SK-N-SH (cell line): ENCODE measurements around the gene CEP120. TPM values are rescaled to one million over a fixed set of nuclear protein-coding genes. Genes with fewer than 3 reads are reported as not detected.

Experiments used
- CTCF ChIA-PET: fragments of 300-600, 350-600 bp; formaldehyde crosslinking; extraction: SDS; loops from one replicate; lab custom pipeline; 2021; lab: Yijun Ruan, JAX
- POLR2A ChIA-PET: fragments of 350-600 bp; sonication (Branson Sonifier 250); formaldehyde crosslinking; extraction: SDS; loops from one replicate; lab custom pipeline; 2020; ENCODE audit warnings: antibody characterized with exemption, inconsistent platforms; lab: Yijun Ruan, JAX
- DNase-seq: peaks from one replicate; pipeline ENCODE4 v3.0.0; 2012
- H2AFZ ChIP-seq: fragments of 200-600 bp; sonication (generic); 2 replicates; pipeline ENCODE4 v1.8.1; 2016; ENCODE audit warnings: antibody characterized with exemption, mild to moderate bottlenecking, low read depth
- H3F3A ChIP-seq: fragments of 200-600 bp; sonication (generic); replicated peaks from 2 replicates; pipeline ENCODE3; 2016; ENCODE audit warnings: antibody characterized with exemption, mild to moderate bottlenecking; ENCODE audit not compliant: insufficient read depth
- H3K27ac ChIP-seq, 2 experiments: fragments of 200-500 bp in 1 of 2; fragments of 200-600 bp in 1 of 2; sonication (Bioruptor generic) in 1 of 2; sonication (generic), shearing (Covaris generic) in 1 of 2; 2 replicates each; pipeline versions ENCODE4 v1.5.1 to v1.6.1; 2014 to 2016; ENCODE audit warnings: low read depth in 2 of 2, inconsistent platforms in 1 of 2, low read length in 1 of 2, mild to moderate bottlenecking in 1 of 2, mixed read lengths in 1 of 2
- H3K27me3 ChIP-seq: fragments of 200-600 bp; sonication (generic), shearing (Covaris generic); 2 replicates; pipeline ENCODE4 v1.6.1; 2016; ENCODE audit warnings: mixed run types; ENCODE audit not compliant: insufficient read depth
- H3K36me3 ChIP-seq, 2 experiments: fragments of 200-500 bp in 1 of 2; fragments of 200-600 bp in 1 of 2; sonication (Bioruptor generic) in 1 of 2; sonication (generic) in 1 of 2; replicated peaks in 1 of 2; 2 replicates each; pipeline versions ENCODE3 to v1.5.1; 2014 to 2016; ENCODE audit warnings: low read length in 1 of 2, mild to moderate bottlenecking in 1 of 2; ENCODE audit not compliant: insufficient read depth in 2 of 2, control insufficient read depth in 1 of 2
- H3K4me1 ChIP-seq, 2 experiments: fragments of 200-500 bp in 1 of 2; fragments of 200-600 bp in 1 of 2; sonication (Bioruptor generic) in 1 of 2; sonication (generic), shearing (Covaris generic) in 1 of 2; 2 replicates each; pipeline versions ENCODE4 v1.5.1 to v1.6.1; 2014 to 2016; ENCODE audit warnings: low read depth in 1 of 2, low read length in 1 of 2, mixed run types in 1 of 2; ENCODE audit not compliant: insufficient read depth in 2 of 2, control insufficient read depth in 1 of 2
- H3K4me2 ChIP-seq: fragments of 200-600 bp; sonication (generic), shearing (Covaris generic); 2 replicates; pipeline ENCODE4 v1.6.1; 2017; ENCODE audit warnings: mixed run types
- H3K4me3 ChIP-seq, 2 experiments: fragments of 200-500 bp in 1 of 2; fragments of 200-600 bp in 1 of 2; sonication (Bioruptor generic) in 1 of 2; sonication (generic), shearing (Covaris generic) in 1 of 2; 2 replicates each; pipeline versions ENCODE4 v1.5.1 to v1.8.1; 2014 to 2016; ENCODE audit warnings: low read depth in 2 of 2, inconsistent platforms in 1 of 2, low read length in 1 of 2, mild to moderate bottlenecking in 1 of 2, mixed read lengths in 1 of 2, moderate library complexity in 1 of 2
- H3K79me2 ChIP-seq: fragments of 200-600 bp; sonication (generic); 2 replicates; pipeline ENCODE4 v1.8.1; 2017; ENCODE audit warnings: mild to moderate bottlenecking; ENCODE audit not compliant: insufficient read depth
- H3K9ac ChIP-seq: fragments of 200-600 bp; sonication (generic); 2 replicates; pipeline ENCODE4 v1.6.1; 2017; ENCODE audit warnings: mixed run types
- H3K9me2 ChIP-seq: fragments of 200-600 bp; sonication (generic); 2 replicates; pipeline ENCODE4 v1.6.1; 2017; ENCODE audit warnings: mixed run types
- H3K9me3 ChIP-seq: fragments of 200-600 bp; sonication (generic); 2 replicates; pipeline ENCODE4 v1.6.1; 2017; ENCODE audit warnings: mixed run types, mild to moderate bottlenecking, moderate library complexity
- H4K20me1 ChIP-seq: fragments of 200-600 bp; sonication (generic); 2 replicates; pipeline ENCODE4 v1.6.1; 2017; ENCODE audit warnings: mild to moderate bottlenecking, mixed run types; ENCODE audit not compliant: insufficient read depth
- CHD2 ChIP-seq: fragments of 150-350 bp; IDR thresholded peaks from 2 replicates; pipeline ENCODE4 v1.6.1; 2018; ENCODE audit warnings: low read length; ENCODE audit not compliant: partially characterized antibody
- CTCF ChIP-seq: fragments of 200-600 bp; sonication (generic); IDR thresholded peaks from 2 replicates; pipeline ENCODE4 v1.6.1; 2017; ENCODE audit warnings: antibody characterized with exemption, mild to moderate bottlenecking, moderate library complexity
- EP300 ChIP-seq, 2 experiments: IDR thresholded peaks; 2 replicates each; pipeline versions ENCODE4 v1.4.0 to v1.6.1; 2012; ENCODE audit warnings: borderline replicate concordance in 1 of 2, low read depth in 1 of 2, low read length in 1 of 2
- EZH2phosphoT487 ChIP-seq: fragments of 200-600 bp; sonication (generic); IDR thresholded peaks from 2 replicates; pipeline ENCODE4 v1.6.1; 2017; ENCODE audit warnings: low read depth, mixed run types, mild to moderate bottlenecking, antibody characterized with exemption, moderate library complexity, borderline replicate concordance
- FOSL2 ChIP-seq: IDR thresholded peaks from 2 replicates; pipeline ENCODE4 v1.4.0; 2012; ENCODE audit warnings: low read depth, mild to moderate bottlenecking, moderate library complexity, borderline replicate concordance
- FOXJ3 ChIP-seq: sonication (generic); formaldehyde crosslinking; IDR thresholded peaks from 2 replicates; pipeline ENCODE4 v1.5.1; 2020; ENCODE audit warnings: mild to moderate bottlenecking, missing genetic modification reagents
- GATA2 ChIP-seq: sonication (generic); formaldehyde crosslinking; IDR thresholded peaks from 2 replicates; pipeline ENCODE4 v1.5.0; 2020; ENCODE audit warnings: mild to moderate bottlenecking, missing genetic modification reagents
- IRF3 ChIP-seq: fragments of 150-350 bp; IDR thresholded peaks from 2 replicates; pipeline ENCODE4 v1.6.1; 2016; ENCODE audit warnings: mild to moderate bottlenecking, low read depth, low read length
- MAX ChIP-seq: IDR thresholded peaks from 2 replicates; pipeline ENCODE4 v1.4.0; 2012; ENCODE audit warnings: low read depth
- NRF1 ChIP-seq: IDR thresholded peaks from 2 replicates; pipeline ENCODE4 v1.6.1; 2012; ENCODE audit warnings: low read depth, mild to moderate bottlenecking, low read length
- RCOR1 ChIP-seq: fragments of 150-350 bp; IDR thresholded peaks from 2 replicates; pipeline ENCODE4 v1.6.1; 2017; ENCODE audit warnings: antibody characterized with exemption, low read length
- SIN3A ChIP-seq: IDR thresholded peaks from 2 replicates; pipeline ENCODE4 v1.6.1; 2012; ENCODE audit warnings: low read depth, mild to moderate bottlenecking, low read length, moderate library complexity, borderline replicate concordance
- TAF1 ChIP-seq: IDR thresholded peaks from 2 replicates; pipeline ENCODE4 v1.6.1; 2012; ENCODE audit warnings: low read depth, mild to moderate bottlenecking, low read length, moderate library complexity, borderline replicate concordance
- TCF12 ChIP-seq: IDR thresholded peaks from 2 replicates; pipeline ENCODE4 v1.4.0; 2012
- TEAD4 ChIP-seq: IDR thresholded peaks from 2 replicates; pipeline ENCODE4 v1.4.0; 2012; ENCODE audit warnings: mild to moderate bottlenecking, borderline replicate concordance; ENCODE audit not compliant: insufficient read depth
- USF1 ChIP-seq: IDR thresholded peaks from 2 replicates; pipeline ENCODE4 v1.4.0; 2012; ENCODE audit warnings: low read depth, borderline replicate concordance
- YY1 ChIP-seq: IDR thresholded peaks from 2 replicates; pipeline ENCODE4 v1.4.0; 2012; ENCODE audit warnings: low read depth, mild to moderate bottlenecking
- WGBS: methylation state at CpG from one replicate; pipeline ENCODE4 v1.1.6; 2017; ENCODE audit warnings: low lambda C conversion rate; 5-methylcytosine and 5-hydroxymethylcytosine counted together
- polyA plus RNA-seq, 3 experiments: library from polyadenylated mRNA; depleted of rRNA; stranded (reverse); fragments of >200 nt; gene quantifications; 2 replicates each; pipeline ENCODE4 v1.2.3, GENCODE V29; 2012

Gene CEP120
- polyA plus RNA-seq, 1 of the 3 experiments (the other 2 are of a cell fraction) = 5.0 TPM

GRCh38 chr5:123425431-123425830 lies 2.2 kb upstream of the CEP120 start:
- no peak overlapping the region for H3K9ac ChIP-seq
- H4K20me1 ChIP-seq = no peaks in the 10 kb centered on the region
- H3K27ac ChIP-seq = no peak overlapping the region
- H3K79me2 ChIP-seq = peaks cover 22% of the 10 kb centered on the region
- 81% methylated on average over 4 of the region's 4 CpGs for WGBS
- peaks cover 11% of the 10 kb centered on the region in 2 experiments; a peak in 3 of 4 replicates for H3K4me1 ChIP-seq
- no peak for DNase-seq
- no peaks in the 10 kb centered on the region for H3K9me2 ChIP-seq
- CTCF ChIA-PET = interaction anchor here (1.3 kb wide), 1 partner anchor 9 kb away, joined by 3 read pairs; no protein-coding TSS in a partner anchor
- POLR2A ChIA-PET = no interaction called here
- no peaks in the 10 kb centered on the region for H3K27me3 ChIP-seq
- H3K9me3 ChIP-seq = no peaks in the 10 kb centered on the region
- H3K4me3 ChIP-seq = no peak overlapping the region
- H3K4me2 ChIP-seq = no peak overlapping the region
- H3F3A ChIP-seq = no peaks in the 10 kb centered on the region
- H3K36me3 ChIP-seq = no peaks in the 10 kb centered on the region
- no peak overlapping the region for H2AFZ ChIP-seq
- TF ChIP-seq TCF12 (no peak), CHD2 (no peak), EZH2phosphoT487 (no peak), IRF3 (no peak), RCOR1 (no peak), SIN3A (no peak), MAX (no peak), EP300 (IDR thresholded peaks at IDR 0.05; ENCODE audit: borderline replicate concordance in 1 of 2, low read depth in 1 of 2, low read length in 1 of 2) (no peak), USF1 (no peak), TAF1 (no peak), CTCF (no peak), GATA2 (CRISPR knock-in tag) (no peak), YY1 (no peak), FOXJ3 (CRISPR knock-in tag) (no peak), NRF1 (no peak), TEAD4 (no peak), FOSL2 (no peak)
